ENCODE measurements around the gene AGTRAP.

The AGTRAP gene

DNA sequence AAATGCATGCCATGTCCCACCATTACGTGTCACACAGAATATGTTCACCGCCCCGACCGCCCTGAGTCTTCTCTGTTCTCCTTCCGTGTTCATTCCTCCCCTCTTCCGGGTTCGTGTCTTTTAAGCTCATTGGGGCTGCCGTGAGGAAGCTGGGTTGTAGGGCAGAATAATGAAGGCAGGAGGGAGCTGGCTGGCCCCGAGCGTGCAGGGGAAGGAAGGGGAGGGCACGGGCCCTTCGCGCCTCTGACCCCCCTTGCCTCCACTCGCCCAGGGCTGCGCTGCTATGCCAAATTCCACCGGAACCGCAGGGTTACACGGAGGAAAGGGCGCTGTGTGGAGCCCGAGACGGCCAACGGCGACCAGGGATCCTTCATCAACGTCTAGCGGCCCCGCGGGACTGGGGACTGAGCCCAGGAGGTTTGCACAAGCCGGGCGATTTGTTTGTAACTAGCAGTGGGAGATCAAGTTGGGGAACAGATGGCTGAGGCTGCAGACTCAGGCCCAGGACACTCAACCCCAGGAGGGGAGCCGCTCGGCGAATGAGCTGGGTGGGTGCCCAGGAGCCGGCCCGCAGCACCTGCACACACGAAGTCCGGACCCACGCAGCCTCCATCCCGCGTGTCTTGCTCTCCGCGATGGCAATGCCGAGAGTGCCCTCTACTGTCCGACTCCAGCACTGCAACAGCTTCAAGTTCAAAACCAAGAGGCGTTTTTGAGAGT is 16.5 kb upstream of the AGTRAP start (continued):
- TF ChIP-seq ZNF585B (tag by site-specific recombination; IDR thresholded peaks at IDR 0.05) (no peak), ZNF423 (tag by site-specific recombination; IDR thresholded peaks at IDR 0.05) (0 out of 2 replicates have a peak, but pooled peaks have one; percentile 57), ZNF266 (tag by site-specific recombination; IDR thresholded peaks at IDR 0.05; ENCODE audit: low read depth) (no peak), ZFP41 (tag by site-specific recombination; IDR thresholded peaks at IDR 0.05; ENCODE audit: borderline replicate concordance) (no peak), ZNF324 (tag by site-specific recombination; IDR thresholded peaks at IDR 0.05) (no peak), PRDM1 (tag by site-specific recombination; IDR thresholded peaks at IDR 0.05) (no peak), KLF9 (tag by site-specific recombination; IDR thresholded peaks at IDR 0.05; ENCODE audit: low read depth) (no peak), ZNF510 (tag by site-specific recombination; IDR thresholded peaks at IDR 0.05; ENCODE audit: insufficient replicate concordance) (no peak), ZNF112 (tag by site-specific recombination; IDR thresholded peaks at IDR 0.05) (no peak), SP7 (tag by site-specific recombination; IDR thresholded peaks at IDR 0.05) (peak; percentile 45), BCL11A (tag by site-specific recombination; IDR thresholded peaks at IDR 0.05; ENCODE audit: low read depth) (no peak), ZFHX2 (tag by site-specific recombination; conservative IDR thresholded peaks at IDR 0.05) (no peak), ZNF175 (tag by site-specific recombination; IDR thresholded peaks at IDR 0.05) (no peak), ZNF830 (tag by site-specific recombination; IDR thresholded peaks at IDR 0.05; ENCODE audit: low read depth) (no peak), ZNF473 (tag by site-specific recombination; IDR thresholded peaks at IDR 0.05) (no peak), ZFP69B (tag by site-specific recombination; IDR thresholded peaks at IDR 0.05) (peak; percentile 62; the same call in 1 of the 2 replicates), IKZF3 (tag by site-specific recombination; IDR thresholded peaks at IDR 0.05) (no peak), ZBTB8A (tag by site-specific recombination; IDR thresholded peaks at IDR 0.05) (peak; percentile 40; the same call in 1 of the 2 replicates)
- TF ChIP-seq, protein P1, sequence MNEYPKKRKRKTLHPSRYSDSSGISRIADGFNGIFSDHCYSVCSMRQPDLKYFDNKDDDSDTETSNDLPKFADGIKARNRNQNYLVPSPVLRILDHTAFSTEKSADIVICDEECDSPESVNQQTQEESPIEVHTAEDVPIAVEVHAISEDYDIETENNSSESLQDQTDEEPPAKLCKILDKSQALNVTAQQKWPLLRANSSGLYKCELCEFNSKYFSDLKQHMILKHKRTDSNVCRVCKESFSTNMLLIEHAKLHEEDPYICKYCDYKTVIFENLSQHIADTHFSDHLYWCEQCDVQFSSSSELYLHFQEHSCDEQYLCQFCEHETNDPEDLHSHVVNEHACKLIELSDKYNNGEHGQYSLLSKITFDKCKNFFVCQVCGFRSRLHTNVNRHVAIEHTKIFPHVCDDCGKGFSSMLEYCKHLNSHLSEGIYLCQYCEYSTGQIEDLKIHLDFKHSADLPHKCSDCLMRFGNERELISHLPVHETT (tag by site-specific recombination; IDR thresholded peaks at IDR 0.05), result no peak
- TF ChIP-seq, protein P2, sequence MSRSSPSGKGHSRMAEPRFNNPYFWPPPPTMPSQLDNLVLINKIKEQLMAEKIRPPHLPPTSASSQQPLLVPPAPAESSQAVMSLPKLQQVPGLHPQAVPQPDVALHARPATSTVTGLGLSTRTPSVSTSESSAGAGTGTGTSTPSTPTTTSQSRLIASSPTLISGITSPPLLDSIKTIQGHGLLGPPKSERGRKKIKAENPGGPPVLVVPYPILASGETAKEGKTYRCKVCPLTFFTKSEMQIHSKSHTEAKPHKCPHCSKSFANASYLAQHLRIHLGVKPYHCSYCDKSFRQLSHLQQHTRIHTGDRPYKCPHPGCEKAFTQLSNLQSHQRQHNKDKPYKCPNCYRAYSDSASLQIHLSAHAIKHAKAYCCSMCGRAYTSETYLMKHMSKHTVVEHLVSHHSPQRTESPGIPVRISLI (tag by site-specific recombination; IDR thresholded peaks at IDR 0.05), result no peak
- TF ChIP-seq, protein P3, sequence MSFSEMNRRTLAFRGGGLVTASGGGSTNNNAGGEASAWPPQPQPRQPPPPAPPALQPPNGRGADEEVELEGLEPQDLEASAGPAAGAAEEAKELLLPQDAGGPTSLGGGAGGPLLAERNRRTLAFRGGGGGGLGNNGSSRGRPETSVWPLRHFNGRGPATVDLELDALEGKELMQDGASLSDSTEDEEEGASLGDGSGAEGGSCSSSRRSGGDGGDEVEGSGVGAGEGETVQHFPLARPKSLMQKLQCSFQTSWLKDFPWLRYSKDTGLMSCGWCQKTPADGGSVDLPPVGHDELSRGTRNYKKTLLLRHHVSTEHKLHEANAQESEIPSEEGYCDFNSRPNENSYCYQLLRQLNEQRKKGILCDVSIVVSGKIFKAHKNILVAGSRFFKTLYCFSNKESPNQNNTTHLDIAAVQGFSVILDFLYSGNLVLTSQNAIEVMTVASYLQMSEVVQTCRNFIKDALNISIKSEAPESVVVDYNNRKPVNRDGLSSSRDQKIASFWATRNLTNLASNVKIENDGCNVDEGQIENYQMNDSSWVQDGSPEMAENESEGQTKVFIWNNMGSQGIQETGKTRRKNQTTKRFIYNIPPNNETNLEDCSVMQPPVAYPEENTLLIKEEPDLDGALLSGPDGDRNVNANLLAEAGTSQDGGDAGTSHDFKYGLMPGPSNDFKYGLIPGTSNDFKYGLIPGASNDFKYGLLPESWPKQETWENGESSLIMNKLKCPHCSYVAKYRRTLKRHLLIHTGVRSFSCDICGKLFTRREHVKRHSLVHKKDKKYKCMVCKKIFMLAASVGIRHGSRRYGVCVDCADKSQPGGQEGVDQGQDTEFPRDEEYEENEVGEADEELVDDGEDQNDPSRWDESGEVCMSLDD (tag by site-specific recombination; IDR thresholded peaks at IDR 0.05), result no peak

GRCh38 chr1:11720033-11720376 is 15.9 kb upstream of the AGTRAP start:
- no peaks in the 10 kb centered on the region for H3K4me1 ChIP-seq (ENCODE audit: control insufficient read depth, insufficient read depth, low read length)
- no peak overlapping the region for H3K27ac ChIP-seq (ENCODE audit: extremely low read depth, low read depth, low read length)
- no peak overlapping the region for H3K4me3 ChIP-seq (ENCODE audit: low read depth, low read length)
- ChIA-PET CTCF (interaction anchor here (0.7 to 4.5 kb wide), 23 partner anchors 9 to 683 kb away, joined by 3 to 38 read pairs (median 6); partner anchors contain the start of genes AGTRAP, FBXO2, FBXO44 and FBXO6), POLR2A (interaction anchor here (1.1 kb wide), 1 partner anchor 56 kb away, joined by 3 read pairs; the partner anchor contains the start of gene FBXO6)
- H3K9me3 ChIP-seq (ENCODE audit: control insufficient read depth, insufficient read depth, low read depth, low read length), result no peaks in the 10 kb centered on the region
- TF ChIP-seq ZNF2 (tag by site-specific recombination; IDR thresholded peaks at IDR 0.05), result no peak
- TF ChIP-seq SCRT1 (tag by site-specific recombination; IDR thresholded peaks at IDR 0.05; ENCODE audit: borderline replicate concordance), result peak; percentile 89
- no peak for TF ChIP-seq ZSCAN30 (tag by site-specific recombination; IDR thresholded peaks at IDR 0.05)
- peak; percentile 97 for TF ChIP-seq SCRT2 (tag by site-specific recombination; IDR thresholded peaks at IDR 0.05)
- no peaks in the 10 kb centered on the region for H3K36me3 ChIP-seq (ENCODE audit: control insufficient read depth in 2 of 2, insufficient read depth in 1 of 2, low read length in 2 of 2)
